Activated CD4-positive, alpha-beta T cell treated with anti-CD3 and anti-CD28 coated beads, Interleukin-2, Interleukin-6, amounts not matched to agents 100 ng/mL and 50 ng/mL, durations not matched to agents 16 hours and 8 hours (primary cell): ENCODE results near the gene TRMU.
A peak's percentile ranks its signal among the peaks of the same experiment; 100 is the strongest.

ENCODE experiments used
- DNase-seq: peaks from one replicate; pipeline ENCODE4 v3.0.0-alpha.2; 2020

Gene TRMU

GRCh38 chr22:46335201-46336118, at the start of gene TRMU:
TRMU (plus strand) TSS chr22:46335714; CDS start chr22:46335765, 51 bp downstream.
- peak; percentile 87 for DNase-seq

- DNase-seq, result no peak
Measured at GRCh38 chr22:46286006-46286405, 49.5 kb upstream of the TRMU start.

GRCh38 chr22:46286941-46287872, 48.3 kb upstream of the TRMU start:
- DNase-seq, result no peak

GRCh38 chr22:46287873-46288751, 47.4 kb upstream of the TRMU start:
- DNase-seq, result peak; percentile 71

GRCh38 chr22:46288846-46289243, 46.7 kb upstream of the TRMU start:
- DNase-seq, result no peak

GRCh38 chr22:46289244-46289891, 46.1 kb upstream of the TRMU start:
- no peak for DNase-seq

GRCh38 chr22:46290121-46290842, 45.2 kb upstream of the TRMU start:
- DNase-seq, result no peak

GRCh38 chr22:46290843-46291785, 44.4 kb upstream of the TRMU start:
- no peak for DNase-seq

- no peak for DNase-seq
Measured at GRCh38 chr22:46292173-46292572, 43.3 kb upstream of the TRMU start.

GRCh38 chr22:46292732-46293131, 42.8 kb upstream of the TRMU start:
- no peak for DNase-seq

- no peak for DNase-seq
Measured at GRCh38 chr22:46293577-46294260, 41.8 kb upstream of the TRMU start.

GRCh38 chr22:46294784-46295183, 40.7 kb upstream of the TRMU start:
- no peak for DNase-seq

GRCh38 chr22:46295277-46295971, 40.1 kb upstream of the TRMU start:
- no peak for DNase-seq

GRCh38 chr22:46296257-46297150, 39.0 kb upstream of the TRMU start, which contains the start of gene GTSE1:
GTSE1 (plus strand) TSS chr22:46296870; CDS start chr22:46297401, 531 bp downstream.
- peak; percentile 99 for DNase-seq

- DNase-seq, result peak; percentile 41
Measured at GRCh38 chr22:46297151-46297812, 38.2 kb upstream of the TRMU start.

- no peak for DNase-seq
Measured at GRCh38 chr22:46299101-46299500, 36.4 kb upstream of the TRMU start.

- no peak for DNase-seq
Measured at GRCh38 chr22:46300491-46300890, 35.0 kb upstream of the TRMU start.
